HG02981 (cell line): ENCODE results near the gene RNF31.
"Not testable (repeated sequence)": the region's sequence is repeated elsewhere in the genome, so short reads cannot be mapped to it uniquely, and the experiment has no call there.

Source experiments
- ATAC-seq: cut with Tn5 transposase; IDR thresholded peaks from one replicate; pipeline ENCODE4 v1.9.1; 2021; ENCODE audit warnings: mild to moderate bottlenecking, moderate library complexity; ENCODE audit not compliant: unreplicated experiment

Gene RNF31

GRCh38 chr14:24197056-24197450 lies 49.8 kb downstream of the RNF31 start:
- no peak for ATAC-seq

DNA sequence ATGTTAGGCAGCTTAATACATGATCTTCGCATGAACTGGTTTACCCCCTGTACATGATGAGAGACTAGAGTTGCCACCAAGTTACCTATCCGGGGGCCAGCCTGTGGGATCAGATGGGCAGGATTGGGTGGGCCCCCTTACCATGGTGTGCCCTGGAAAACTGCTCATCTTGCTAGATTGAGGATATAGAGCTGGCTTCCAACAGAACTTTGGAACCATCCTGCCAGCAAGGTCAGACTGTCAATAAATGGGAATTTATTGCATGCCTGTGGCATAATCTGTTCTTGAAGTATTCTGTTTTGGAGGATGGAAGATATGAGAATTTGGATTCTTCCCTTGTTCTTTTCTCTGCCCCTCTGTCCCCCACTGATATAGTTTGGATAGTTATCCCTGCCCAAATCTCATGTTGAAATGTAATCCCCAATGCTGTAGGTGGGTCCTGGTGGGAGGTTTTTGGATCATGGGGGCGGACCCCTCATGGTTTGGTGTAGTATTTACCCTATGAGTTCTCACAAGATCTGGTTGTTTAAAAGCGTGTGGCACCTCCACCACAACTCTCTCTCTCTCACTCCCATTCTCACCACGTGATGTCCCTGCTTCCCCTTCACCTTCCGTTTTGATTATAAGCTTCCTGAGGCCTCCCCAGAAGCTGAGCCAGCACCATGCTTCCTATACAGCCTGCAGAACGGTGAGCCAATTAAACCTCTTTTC lies 51.7 kb downstream of the RNF31 start:
- ATAC-seq = no peak

DNA sequence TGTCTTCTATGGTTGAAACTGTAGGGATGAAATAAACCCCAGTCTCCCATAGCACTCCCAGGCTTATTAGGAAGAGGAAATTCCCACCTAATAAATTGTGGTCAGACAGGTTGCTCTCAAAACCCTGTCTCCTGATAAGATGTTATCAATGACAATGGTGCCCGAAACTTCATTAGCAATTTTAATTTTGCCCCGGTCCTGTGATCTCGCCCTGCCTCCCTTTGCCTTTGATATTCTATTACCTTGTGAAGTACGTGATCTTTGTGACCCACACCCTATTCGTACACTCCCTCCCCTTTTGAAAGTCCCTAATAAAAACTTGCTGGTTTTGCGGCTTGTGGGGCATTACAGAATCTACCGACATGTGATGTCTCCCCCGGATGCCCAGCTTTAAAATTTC lies 55.2 kb downstream of the RNF31 start:
- not testable (repeated sequence) for ATAC-seq

DNA sequence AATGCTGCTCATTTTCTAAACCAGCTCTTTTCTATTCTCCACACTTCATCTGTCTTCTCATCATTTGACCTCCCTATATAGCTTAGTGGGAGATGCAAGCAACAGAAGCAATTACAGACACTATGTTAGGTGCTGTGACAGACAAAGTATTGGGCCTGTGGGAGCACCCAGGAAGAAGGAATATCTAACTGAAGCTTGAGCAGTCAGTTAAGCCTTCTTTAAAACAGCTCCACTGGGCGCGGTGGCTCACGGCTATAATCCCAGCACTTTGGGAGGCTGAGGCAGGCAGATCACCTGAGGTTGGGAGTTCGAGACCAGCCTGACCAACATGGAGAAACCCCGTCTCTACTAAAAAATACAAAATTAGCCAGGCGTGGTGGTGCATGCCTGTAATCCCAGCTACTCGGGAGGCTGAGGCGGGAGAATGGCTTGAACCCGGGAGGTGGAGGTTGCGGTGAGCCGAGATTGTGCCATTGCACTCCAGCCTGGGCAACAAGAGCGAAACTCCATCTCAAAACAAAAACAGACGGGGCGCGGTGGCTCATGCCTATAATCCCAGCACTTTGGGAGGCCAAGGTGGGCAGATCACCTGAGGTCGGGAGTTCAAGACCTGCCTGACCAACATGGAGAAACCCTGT lies 56.1 kb downstream of the RNF31 start:
- not testable (repeated sequence) for ATAC-seq

GRCh38 chr14:24204163-24205146 lies 57.2 kb downstream of the RNF31 start:
- no peak for ATAC-seq

DNA sequence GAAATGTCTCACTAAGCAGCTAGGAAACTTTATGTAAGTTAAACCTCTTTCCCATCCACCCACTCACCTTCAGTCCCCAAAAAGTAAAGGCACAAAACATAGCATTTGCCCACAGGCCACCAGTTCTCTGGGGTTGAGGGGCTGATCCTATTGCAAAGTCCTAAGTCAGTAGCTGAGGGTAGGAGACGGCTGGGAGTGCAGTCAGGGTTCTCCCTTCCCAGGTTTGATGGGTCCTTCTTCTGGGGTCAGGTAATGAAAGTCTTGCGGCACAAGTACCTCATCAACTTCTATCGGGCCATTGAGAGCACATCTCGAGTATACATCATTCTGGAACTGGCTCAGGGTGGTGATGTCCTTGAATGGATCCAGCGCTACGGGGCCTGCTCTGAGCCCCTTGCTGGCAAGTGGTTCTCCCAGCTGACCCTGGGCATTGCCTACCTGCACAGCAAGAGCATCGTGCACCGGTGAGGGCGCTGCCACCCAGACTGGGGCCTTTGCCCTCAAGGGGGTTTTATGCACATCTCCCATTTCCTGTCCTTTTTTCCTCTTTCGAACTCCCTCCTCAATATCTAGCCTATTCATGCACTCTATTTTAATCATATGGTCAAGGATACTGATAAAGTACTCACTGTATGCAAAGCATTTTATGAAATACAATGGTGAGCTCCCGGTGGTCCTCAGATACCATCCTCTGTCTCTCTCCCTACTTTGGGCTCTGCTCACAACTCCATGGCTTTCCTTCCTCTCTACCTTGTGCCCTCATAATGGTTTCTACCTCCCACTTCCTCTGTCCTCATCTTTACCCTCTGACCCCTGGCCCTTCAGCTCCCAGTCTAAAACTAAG lies 59.2 kb downstream of the RNF31 start:
- no peak for ATAC-seq

DNA sequence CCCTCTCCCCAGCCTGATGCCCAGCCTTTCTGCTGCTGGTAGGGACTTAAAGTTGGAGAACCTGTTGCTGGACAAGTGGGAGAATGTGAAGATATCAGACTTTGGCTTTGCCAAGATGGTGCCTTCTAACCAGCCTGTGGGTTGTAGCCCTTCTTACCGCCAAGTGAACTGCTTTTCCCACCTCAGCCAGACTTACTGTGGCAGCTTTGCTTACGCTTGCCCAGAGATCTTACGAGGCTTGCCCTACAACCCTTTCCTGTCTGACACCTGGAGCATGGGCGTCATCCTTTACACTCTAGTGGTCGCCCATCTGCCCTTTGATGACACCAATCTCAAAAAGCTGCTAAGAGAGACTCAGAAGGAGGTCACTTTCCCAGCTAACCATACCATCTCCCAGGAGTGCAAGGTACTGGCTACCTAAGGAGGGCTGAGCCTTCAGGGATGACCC lies 59.8 kb downstream of the RNF31 start:
- ATAC-seq = no peak

GRCh38 chr14:24207625-24208024 lies 60.3 kb downstream of the RNF31 start:
- ATAC-seq = no peak
